HG03095 (cell line): ENCODE measurements around the gene GPR150.
"Not testable (repeated sequence)": the region's sequence is repeated elsewhere in the genome, so short reads cannot be mapped to it uniquely, and the experiment has no call there.

Experiments
- ATAC-seq: cut with Tn5 transposase; IDR thresholded peaks from one replicate; pipeline ENCODE4 v1.9.1; 2021; ENCODE audit warnings: moderate library complexity; ENCODE audit not compliant: unreplicated experiment

GPR150 gene

GRCh38 chr5:95623706-95624105 lies 3.8 kb downstream of the GPR150 start:
- no peak for ATAC-seq

DNA sequence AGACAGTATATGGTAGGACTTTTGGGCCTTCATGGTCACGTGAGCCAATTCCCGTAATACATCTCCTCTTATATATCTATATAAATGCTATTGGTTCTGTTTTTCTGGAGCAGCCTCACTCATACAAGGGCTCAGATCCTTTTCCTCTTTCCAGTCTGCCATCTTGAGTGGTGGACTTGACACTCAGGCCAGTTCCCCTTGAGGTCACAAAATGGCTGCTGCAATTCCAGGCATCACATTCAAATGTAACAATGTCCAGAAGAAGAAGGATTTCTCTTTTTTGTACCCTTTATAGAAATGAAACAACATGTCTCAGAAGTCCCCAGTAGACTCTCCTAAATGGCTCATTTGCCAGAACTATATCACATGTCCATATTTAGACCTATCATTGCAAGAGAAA lies 4.5 kb downstream of the GPR150 start:
- no peak for ATAC-seq

- no peak for ATAC-seq
Measured at GRCh38 chr5:95626701-95627100, 6.8 kb downstream of the GPR150 start.

GRCh38 chr5:95627971-95628810 lies 8.3 kb downstream of the GPR150 start:
- no peak for ATAC-seq

GRCh38 chr5:95628933-95629332 lies 9.0 kb downstream of the GPR150 start:
- ATAC-seq, result no peak

- ATAC-seq, result no peak
Measured at GRCh38 chr5:95630394-95630917, 10.6 kb downstream of the GPR150 start.

DNA sequence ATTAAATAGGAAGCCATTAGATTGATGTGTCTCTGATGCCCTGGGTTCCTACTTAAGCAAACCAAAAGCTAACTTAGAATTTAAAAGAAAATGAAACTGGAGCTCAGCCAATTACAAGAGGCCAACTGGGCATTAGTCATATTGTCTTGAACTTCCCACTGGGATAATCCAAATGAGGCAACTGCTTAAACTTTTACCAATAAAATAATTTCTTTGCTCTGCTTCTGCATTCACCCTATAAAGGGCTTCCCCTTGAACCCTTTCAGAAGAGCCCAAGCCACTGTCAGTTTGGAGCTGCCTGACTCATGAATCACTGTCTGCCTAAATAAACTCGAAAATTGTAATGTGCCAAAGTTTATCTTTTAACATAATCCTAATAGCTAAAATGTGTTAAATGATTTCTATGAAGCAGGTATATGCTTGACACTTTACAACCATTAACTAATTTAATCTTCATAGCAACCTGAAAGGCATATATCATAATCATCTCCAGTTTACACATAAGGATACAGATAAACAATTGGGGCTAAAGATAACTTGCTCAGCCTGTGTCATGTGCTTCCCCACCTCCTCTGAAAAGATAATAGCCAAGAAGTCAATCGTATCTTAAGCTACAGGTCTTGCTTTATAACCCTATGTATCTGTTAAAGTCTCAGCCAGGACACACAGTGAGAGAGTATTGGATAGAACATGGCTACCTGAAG lies 11.5 kb downstream of the GPR150 start:
- no peak for ATAC-seq

DNA sequence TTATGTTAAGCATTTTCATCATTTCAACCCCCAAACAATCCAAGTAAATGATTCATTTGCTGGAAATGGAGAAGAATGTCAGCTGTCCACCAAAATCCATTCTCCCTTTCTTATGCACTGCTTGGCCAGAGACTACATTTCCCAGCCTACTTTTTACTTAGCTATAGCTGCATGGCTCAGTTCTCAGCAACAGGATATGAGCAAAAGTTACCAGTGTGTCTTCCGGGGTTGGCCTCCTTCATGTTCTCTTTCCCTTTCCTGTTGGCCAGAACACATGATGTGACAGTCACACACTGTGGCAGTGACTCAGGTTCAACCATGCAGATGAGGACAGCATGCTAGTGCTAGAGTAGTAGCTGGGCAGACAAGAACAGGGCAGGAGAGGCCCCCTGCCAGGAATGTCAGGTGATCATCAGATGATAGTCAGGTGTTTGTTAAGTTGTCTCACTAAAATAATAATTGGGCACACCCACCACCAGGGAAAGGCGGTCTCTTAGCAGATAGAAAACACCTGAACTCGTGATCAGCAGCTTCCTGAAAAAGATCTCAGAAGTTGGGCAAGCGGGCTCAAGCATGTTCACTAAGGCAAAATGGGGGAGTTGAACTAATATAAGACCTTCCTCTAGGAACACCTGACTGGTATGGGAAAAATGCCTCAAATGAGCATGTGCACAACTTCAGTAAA lies 12.2 kb downstream of the GPR150 start:
- peak; percentile 96 for ATAC-seq

GRCh38 chr5:95632942-95633341 lies 13.1 kb downstream of the GPR150 start:
- not testable (repeated sequence) for ATAC-seq

- ATAC-seq, result no peak
Measured at GRCh38 chr5:95633671-95634070, 13.8 kb downstream of the GPR150 start.

GRCh38 chr5:95634081-95634480 lies 14.2 kb downstream of the GPR150 start:
- ATAC-seq, result no peak

DNA sequence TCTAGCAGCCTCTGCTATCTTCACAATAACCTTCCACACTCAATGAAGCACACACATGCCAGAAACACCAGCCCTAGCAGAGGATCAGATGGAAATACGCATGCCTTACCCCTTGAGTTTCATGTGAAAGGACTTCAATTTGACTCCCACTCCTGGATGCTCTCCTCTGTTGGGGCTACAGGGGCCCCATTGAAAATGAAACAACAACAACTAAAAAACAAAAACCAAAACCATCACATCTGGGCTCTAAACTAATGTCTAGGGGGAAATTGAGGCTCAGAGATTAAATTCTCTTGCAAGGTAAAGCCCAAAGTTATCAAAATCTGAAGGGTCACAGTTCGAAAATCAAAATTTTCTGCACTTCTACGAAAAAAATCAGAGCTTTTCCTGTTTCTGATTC lies 18.7 kb downstream of the GPR150 start:
- ATAC-seq, result no peak

DNA sequence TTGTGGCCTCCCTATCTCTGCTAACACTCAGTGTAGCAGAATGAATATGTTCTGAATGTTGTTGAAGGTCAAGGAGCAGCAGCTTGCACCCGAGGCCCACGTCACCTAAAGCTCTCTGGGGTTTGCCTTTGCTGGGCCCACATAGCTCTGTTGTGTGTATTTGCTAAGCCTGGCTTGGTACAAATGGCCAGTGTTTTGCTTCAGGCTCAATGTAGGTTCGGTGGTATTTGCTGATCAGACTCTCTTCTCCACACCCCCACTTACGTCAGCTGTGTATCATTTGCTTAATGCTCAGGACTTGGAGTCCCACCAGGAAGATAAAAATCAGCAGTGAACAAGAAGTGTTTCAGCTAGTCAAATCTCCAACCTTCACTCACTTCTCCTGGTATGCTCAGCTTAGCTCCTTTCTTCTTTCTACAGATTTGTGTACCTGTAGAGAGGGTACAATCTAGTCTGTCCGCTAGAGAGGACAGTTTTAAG lies 21.9 kb downstream of the GPR150 start:
- ATAC-seq, result no peak

DNA sequence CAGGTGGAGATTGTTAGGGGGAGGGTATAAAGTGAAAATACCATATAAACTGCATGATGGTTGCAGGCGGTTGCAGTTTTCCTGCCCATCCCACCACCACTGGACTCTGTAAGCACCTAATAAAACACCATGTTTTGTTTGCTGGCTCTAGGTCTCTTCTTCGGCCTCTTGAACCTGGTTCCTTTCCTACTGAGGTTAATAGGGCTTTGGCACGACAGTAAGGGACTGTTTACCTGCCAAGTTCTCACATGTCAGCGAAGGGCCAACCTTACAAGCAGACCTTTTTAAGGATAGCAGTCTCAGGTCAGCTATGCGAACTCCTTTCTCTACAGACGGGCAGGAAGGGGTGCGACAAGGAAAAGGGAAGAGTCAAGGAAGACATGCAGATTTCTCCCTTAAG lies 23.3 kb downstream of the GPR150 start:
- no peak for ATAC-seq

- peak; percentile 43 for ATAC-seq
Measured at GRCh38 chr5:95644351-95645042, 24.6 kb downstream of the GPR150 start.

GRCh38 chr5:95646226-95646568 lies 26.3 kb downstream of the GPR150 start:
- not testable (repeated sequence) for ATAC-seq

DNA sequence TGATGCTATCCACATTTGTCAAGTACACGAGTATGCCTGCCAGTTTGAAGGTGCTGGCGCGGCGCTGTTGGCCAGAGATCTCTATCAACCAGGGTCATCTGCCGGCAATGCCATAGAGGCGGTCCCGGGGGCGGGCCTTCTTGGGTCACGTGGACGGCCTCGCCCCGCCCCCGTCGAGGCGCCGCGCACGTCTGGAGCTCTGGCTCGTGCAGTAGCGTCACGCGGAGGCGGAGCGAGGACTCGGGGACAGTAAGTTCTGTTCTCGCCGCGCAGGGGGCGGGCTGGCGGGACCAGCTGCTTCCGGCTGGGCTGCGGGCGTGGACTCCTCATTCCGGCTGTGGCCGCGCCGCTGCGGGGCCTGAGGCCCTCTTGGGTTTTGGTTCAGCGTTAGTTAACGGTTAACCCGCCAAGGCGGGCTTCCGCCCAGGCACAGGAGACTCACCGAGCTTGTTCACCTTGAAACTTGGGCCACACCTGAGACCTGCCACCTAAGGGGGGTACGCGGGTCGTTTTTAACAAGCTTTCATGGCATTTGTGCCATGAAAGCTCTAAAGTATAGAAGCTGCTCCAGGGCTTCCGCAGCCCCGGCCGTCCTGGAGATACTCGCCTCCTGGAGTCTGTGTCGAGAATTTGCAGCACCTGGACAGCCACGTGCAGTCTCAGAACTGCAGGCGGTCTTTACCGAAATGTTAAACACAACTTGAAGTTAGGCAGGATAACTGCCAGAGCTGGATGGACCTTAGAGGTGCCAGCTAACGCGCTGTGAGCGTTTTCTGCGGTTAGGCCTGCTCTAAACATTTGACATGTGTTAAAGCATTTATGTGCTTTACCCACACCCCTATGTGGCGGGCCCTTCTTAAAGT lies 26.9 kb downstream of the GPR150 start, which contains the start of gene RFESD:
Gene RFESD, plus strand, starts transcription at position 209 of the 863 bp plus-strand sequence. CDS start 5,495 bp downstream, outside the sequence.
- ATAC-seq, result peak; percentile 95

DNA sequence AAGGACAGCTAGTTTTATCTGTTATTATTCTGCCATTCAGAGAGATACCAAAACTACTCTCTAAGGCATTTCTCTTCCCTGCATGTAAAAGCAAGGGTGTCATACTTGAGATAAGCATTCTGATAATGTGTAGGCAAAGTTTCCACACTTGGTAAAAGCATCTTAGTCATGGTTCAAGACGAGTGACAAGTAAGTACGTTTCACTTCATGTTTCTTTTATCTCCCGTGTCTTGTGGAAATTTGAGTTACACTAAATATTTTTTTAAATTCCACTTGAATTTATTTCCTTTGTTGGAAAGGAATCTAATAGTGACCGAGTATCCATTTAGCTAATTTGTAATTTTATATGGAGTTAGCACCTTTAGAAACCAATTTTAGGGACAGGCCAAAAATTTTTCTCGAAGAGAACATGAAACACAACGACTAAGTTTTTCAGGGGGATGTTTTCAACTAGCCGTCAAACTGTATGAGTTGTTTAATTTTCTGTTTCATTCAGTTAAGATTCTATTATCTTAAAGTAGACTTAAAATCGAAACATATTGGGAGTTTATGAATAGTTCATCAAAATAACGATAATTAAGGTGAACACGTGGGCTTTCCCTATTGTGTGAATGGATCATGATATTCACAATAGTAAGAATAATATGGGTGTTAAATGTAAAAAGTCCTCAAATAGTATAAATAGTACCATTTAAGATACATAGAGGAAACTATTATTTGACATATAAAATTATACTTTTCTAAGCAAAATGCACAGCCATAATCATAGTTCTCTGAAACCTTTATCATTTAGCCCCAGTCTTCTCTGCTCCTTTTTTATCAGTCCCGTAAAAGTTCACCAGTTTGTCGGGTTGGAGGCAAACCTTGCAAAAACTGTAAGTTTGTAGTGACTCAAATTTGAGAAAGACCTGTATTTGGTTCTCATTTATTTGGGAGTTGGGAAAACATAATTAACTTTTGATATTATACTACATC lies 28.3 kb downstream of the GPR150 start:
- no peak for ATAC-seq

DNA sequence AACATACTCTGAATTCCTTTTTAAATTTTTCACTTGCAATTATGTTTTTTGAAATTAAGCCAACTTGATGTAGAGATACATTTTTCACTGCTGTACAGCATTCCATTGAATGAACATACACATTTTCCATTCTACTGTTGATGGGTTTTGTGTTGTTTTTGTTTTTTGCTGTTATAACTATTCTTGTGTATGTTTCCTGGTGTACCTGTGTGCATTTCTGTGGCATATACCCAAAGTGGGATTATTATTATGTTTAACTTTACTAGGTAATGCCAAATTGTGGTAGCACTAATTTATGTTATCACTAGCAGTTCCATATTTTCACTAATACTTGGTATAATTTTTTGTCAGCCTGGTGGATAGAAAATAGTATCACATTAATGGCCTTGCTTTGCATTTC lies 29.4 kb downstream of the GPR150 start:
- no peak for ATAC-seq
